HL-60 (cell line): ENCODE results near the gene TSC22D2.
A peak's percentile ranks its signal among the peaks of the same experiment; 100 is the strongest.

Source experiments
- POLR2AphosphoS5 ChIP-seq: IDR thresholded peaks from 2 replicates; pipeline ENCODE4 v1.6.1; 2012; ENCODE audit warnings: low read depth
- TF ChIP-seq, protein P1 (sequence below): IDR thresholded peaks from one replicate; pipeline ENCODE4 v1.5.1; 2011; ENCODE audit warnings: low read length, control low read depth, inconsistent platforms; ENCODE audit not compliant: insufficient read depth
- TF ChIP-seq, protein P2 (sequence below): IDR thresholded peaks from 2 replicates; pipeline ENCODE4 v1.6.1; 2012; ENCODE audit warnings: low read depth; ENCODE audit not compliant: insufficient replicate concordance

- TF ChIP-seq, protein P1, sequence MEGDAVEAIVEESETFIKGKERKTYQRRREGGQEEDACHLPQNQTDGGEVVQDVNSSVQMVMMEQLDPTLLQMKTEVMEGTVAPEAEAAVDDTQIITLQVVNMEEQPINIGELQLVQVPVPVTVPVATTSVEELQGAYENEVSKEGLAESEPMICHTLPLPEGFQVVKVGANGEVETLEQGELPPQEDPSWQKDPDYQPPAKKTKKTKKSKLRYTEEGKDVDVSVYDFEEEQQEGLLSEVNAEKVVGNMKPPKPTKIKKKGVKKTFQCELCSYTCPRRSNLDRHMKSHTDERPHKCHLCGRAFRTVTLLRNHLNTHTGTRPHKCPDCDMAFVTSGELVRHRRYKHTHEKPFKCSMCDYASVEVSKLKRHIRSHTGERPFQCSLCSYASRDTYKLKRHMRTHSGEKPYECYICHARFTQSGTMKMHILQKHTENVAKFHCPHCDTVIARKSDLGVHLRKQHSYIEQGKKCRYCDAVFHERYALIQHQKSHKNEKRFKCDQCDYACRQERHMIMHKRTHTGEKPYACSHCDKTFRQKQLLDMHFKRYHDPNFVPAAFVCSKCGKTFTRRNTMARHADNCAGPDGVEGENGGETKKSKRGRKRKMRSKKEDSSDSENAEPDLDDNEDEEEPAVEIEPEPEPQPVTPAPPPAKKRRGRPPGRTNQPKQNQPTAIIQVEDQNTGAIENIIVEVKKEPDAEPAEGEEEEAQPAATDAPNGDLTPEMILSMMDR = no peak
- TF ChIP-seq, protein P2, sequence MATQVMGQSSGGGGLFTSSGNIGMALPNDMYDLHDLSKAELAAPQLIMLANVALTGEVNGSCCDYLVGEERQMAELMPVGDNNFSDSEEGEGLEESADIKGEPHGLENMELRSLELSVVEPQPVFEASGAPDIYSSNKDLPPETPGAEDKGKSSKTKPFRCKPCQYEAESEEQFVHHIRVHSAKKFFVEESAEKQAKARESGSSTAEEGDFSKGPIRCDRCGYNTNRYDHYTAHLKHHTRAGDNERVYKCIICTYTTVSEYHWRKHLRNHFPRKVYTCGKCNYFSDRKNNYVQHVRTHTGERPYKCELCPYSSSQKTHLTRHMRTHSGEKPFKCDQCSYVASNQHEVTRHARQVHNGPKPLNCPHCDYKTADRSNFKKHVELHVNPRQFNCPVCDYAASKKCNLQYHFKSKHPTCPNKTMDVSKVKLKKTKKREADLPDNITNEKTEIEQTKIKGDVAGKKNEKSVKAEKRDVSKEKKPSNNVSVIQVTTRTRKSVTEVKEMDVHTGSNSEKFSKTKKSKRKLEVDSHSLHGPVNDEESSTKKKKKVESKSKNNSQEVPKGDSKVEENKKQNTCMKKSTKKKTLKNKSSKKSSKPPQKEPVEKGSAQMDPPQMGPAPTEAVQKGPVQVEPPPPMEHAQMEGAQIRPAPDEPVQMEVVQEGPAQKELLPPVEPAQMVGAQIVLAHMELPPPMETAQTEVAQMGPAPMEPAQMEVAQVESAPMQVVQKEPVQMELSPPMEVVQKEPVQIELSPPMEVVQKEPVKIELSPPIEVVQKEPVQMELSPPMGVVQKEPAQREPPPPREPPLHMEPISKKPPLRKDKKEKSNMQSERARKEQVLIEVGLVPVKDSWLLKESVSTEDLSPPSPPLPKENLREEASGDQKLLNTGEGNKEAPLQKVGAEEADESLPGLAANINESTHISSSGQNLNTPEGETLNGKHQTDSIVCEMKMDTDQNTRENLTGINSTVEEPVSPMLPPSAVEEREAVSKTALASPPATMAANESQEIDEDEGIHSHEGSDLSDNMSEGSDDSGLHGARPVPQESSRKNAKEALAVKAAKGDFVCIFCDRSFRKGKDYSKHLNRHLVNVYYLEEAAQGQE = peak; percentile 56
- peak; percentile 84 for TF ChIP-seq POLR2AphosphoS5
These were observed at the start of gene TSC22D2 for GRCh38 chr3:150408221-150409124.
